Stimulated activated CD4-positive, alpha-beta T cell treated with anti-CD3 and anti-CD28 coated beads, Interleukin-4, amount 100 ng/mL, for 48 hours (primary cell): ENCODE measurements around the gene PODN.

ENCODE experiments used
- DNase-seq, 2 donors: peaks; one replicate each; pipeline ENCODE4 v3.0.0-alpha.2; 2020; ENCODE audit warnings: low read depth in 2 of 2

PODN gene

DNA sequence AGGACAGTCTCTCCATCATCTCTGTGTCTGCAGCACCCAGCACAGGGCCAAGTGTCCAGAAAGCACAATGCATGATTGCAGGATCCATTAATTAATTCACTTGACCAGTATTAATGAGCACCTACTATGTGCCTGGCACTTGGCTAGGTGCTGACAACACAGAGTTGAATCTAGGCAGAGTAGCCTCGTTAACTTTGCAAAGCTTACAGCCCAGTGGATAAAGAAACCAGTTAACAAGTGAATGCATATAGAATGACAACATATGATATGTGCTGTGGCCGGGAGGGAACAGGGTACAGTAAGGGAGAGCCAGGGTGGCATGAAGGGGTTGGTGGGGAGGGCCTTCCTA is 69.6 kb downstream of the PODN start:
- DNase-seq: no peak

DNA sequence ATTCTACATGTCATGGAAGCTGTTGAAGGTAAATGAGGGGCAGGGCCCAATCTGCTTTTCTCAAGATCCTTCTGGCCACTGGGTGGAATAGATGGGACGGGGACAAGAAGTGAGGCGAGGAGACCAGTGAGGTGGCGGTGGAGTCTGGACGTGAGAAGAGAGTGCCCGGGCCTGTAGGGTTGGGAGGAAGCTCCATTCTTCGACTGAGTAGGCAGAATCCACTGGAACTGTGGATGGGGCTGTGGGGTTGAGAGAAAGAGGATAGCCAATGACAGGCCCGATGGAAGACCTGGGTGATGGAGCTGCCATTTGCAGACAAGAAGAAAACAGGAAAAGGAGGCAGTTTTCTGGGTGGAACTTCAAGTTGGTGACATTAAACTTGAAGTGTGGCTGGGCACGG is 70.2 kb downstream of the PODN start:
- no peak for DNase-seq

DNA sequence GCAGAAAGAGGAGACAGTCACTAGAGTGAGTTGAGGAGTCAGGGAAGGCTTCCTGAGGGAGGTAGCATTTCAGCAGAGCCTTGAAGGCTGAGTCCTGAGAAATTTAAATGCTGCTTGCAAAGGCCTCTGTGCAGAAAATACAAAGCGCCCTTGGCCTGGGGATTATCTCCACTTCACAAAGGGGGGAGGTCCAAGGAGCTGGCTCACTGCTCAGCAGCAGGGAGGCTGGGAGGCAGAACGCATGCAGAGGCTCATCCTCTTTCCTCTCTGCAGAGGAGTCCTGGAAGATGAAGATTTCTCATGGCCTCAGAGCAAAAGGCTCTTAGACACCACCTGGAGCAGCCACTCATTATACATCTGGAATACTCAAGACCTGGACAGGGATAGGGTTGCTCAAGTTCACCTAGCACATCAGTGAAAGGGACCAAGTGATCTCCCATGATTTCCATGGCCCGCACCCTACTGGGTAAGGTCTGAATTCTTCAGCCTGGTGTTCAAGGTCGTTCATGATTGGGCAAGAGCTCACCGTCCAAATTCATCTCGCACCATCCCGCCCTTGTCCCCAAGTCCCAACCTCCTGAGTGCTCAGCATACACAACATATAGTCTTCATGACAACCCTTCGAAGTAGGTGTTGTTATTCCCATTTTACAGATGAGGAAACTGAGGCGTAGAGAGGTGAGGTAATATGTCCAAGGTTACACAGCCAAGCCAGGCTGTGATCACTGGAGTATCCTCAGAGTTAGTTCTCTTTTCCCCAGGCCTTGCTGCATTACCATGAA is 71.4 kb downstream of the PODN start:
- DNase-seq: no peak

- DNase-seq: no peak
These were observed 72.1 kb downstream of the PODN start for GRCh38 chr1:53134042-53134485.
